Measurements from ENCODE around the gene ITCH. TPM values are rescaled to one million over a fixed set of nuclear protein-coding genes. Genes with fewer than 3 reads are reported as not detected.
"Not testable (repeated sequence)": the region's sequence is repeated elsewhere in the genome, so short reads cannot be mapped to it uniquely, and the experiment has no call there.

ITCH gene
- polyA plus RNA-seq, 3 donors = 40.9 to 54.4 (median 48.7) TPM

- DNase-seq = no peak
These were observed 86.9 kb downstream of the ITCH start for GRCh38 chr20:34449674-34450592.

- no peak for DNase-seq
These were observed 89.4 kb downstream of the ITCH start for GRCh38 chr20:34452281-34452982.

- no peak for DNase-seq
These were observed 95.6 kb downstream of the ITCH start for GRCh38 chr20:34458631-34459030.

- no peak for DNase-seq
These were observed 96.3 kb downstream of the ITCH start for GRCh38 chr20:34459209-34459897.

- DNase-seq = no peak
These were observed 98.7 kb downstream of the ITCH start for GRCh38 chr20:34461779-34462087.

GRCh38 chr20:34468951-34469350, 105.9 kb downstream of the ITCH start:
- DNase-seq = no peak

- DNase-seq = no peak
These were observed 109.3 kb downstream of the ITCH start for GRCh38 chr20:34472246-34472925.

- DNase-seq = no peak
These were observed 110.3 kb downstream of the ITCH start for GRCh38 chr20:34473262-34473883.

- DNase-seq = peak; percentile 39
These were observed 113.1 kb downstream of the ITCH start for GRCh38 chr20:34475979-34476736.

GRCh38 chr20:34479627-34480026, 116.6 kb downstream of the ITCH start:
- no peak for DNase-seq

GRCh38 chr20:34482154-34482553, 119.1 kb downstream of the ITCH start:
- DNase-seq = not testable (repeated sequence)

GRCh38 chr20:34483585-34484220, 120.6 kb downstream of the ITCH start:
- not testable (repeated sequence) for DNase-seq

GRCh38 chr20:34485068-34485634, 122.1 kb downstream of the ITCH start:
- DNase-seq = no peak

- no peak for DNase-seq
These were observed 128.3 kb downstream of the ITCH start for GRCh38 chr20:34491226-34491931.

- DNase-seq = no peak
These were observed 128.9 kb downstream of the ITCH start for GRCh38 chr20:34491932-34492509.

- DNase-seq = no peak
These were observed 130.6 kb downstream of the ITCH start for GRCh38 chr20:34493646-34494045.

GRCh38 chr20:34495307-34495706, 132.2 kb downstream of the ITCH start:
- no peak for DNase-seq

GRCh38 chr20:34495916-34496315, 132.8 kb downstream of the ITCH start:
- no peak for DNase-seq

GRCh38 chr20:34497596-34497995, 134.5 kb downstream of the ITCH start:
- not testable (repeated sequence) for DNase-seq
